Measurements from ENCODE around the gene USP16.

The USP16 gene

GRCh38 chr21:29033871-29034270 lies 9.4 kb downstream of the USP16 start:
- DNase-seq: no peak

GRCh38 chr21:29034678-29035077 lies 10.2 kb downstream of the USP16 start:
- no peak for DNase-seq

- no peak for DNase-seq
Observed at GRCh38 chr21:29052224-29052623, 27.8 kb downstream of the USP16 start.

- no peak for DNase-seq
Observed at GRCh38 chr21:29053011-29053553, 28.6 kb downstream of the USP16 start.

GRCh38 chr21:29053656-29054055 lies 29.2 kb downstream of the USP16 start:
- no peak for DNase-seq

GRCh38 chr21:29055080-29055479 lies 30.6 kb downstream of the USP16 start:
- no peak for DNase-seq

GRCh38 chr21:29056005-29056404 lies 31.5 kb downstream of the USP16 start:
- DNase-seq: no peak

- DNase-seq: no peak
Observed at GRCh38 chr21:29056538-29057050, 32.1 kb downstream of the USP16 start.

- DNase-seq: no peak
Observed at GRCh38 chr21:29064850-29065481, 40.5 kb downstream of the USP16 start.

GRCh38 chr21:29072873-29073221 lies 48.4 kb downstream of the USP16 start:
- DNase-seq: no peak

- peak; percentile 96 for DNase-seq
Observed at GRCh38 chr21:29073222-29074006, 48.9 kb downstream of the USP16 start, which contains the start of gene CCT8. Gene CCT8, minus strand, starts transcription at chr21:29073648. Its CDS starts 58 bp downstream, at chr21:29073590.

GRCh38 chr21:29074007-29074376 lies 49.5 kb downstream of the USP16 start:
- DNase-seq: no peak

- DNase-seq: no peak
Observed at GRCh38 chr21:29074783-29075182, 50.3 kb downstream of the USP16 start.

GRCh38 chr21:29075706-29076466 lies 51.4 kb downstream of the USP16 start:
- DNase-seq: no peak

- peak; percentile 44 for DNase-seq
Observed at GRCh38 chr21:29076731-29077640, 52.5 kb downstream of the USP16 start.

- DNase-seq: no peak
Observed at GRCh38 chr21:29077651-29078090, 53.2 kb downstream of the USP16 start.

GRCh38 chr21:29078869-29079767 lies 54.6 kb downstream of the USP16 start:
- DNase-seq: no peak

- no peak for DNase-seq
Observed at GRCh38 chr21:29080454-29080941, 56.0 kb downstream of the USP16 start.

- DNase-seq: no peak
Observed at GRCh38 chr21:29082046-29082815, 57.8 kb downstream of the USP16 start.

- no peak for DNase-seq
Observed at GRCh38 chr21:29083306-29083705, 58.8 kb downstream of the USP16 start.

All from T-helper 9 cell (primary cell).